HepG2 (cell line): Measurements from ENCODE around the gene GPR162. TPM values are rescaled to one million over a fixed set of nuclear protein-coding genes. Genes with fewer than 3 reads are reported as not detected.

Experiments
- ADNP ChIP-seq: sonication (generic); formaldehyde crosslinking; IDR thresholded peaks from 2 replicates; pipeline ENCODE4 v1.4.0; 2020; ENCODE audit warnings: missing genetic modification reagents
- AGO2 ChIP-seq: fragments of 200-400 bp; formaldehyde crosslinking; optimal IDR thresholded peaks from 2 replicates; pipeline ENCODE3; 2017; ENCODE audit warnings: mild to moderate bottlenecking, low read depth, low read length, moderate library complexity
- AKAP8 ChIP-seq: sonication (generic); formaldehyde crosslinking; IDR thresholded peaks from 2 replicates; pipeline ENCODE4 v1.5.1; 2020; ENCODE audit warnings: mild to moderate bottlenecking, missing genetic modification reagents
- ARID5B ChIP-seq: IDR thresholded peaks from 2 replicates; pipeline ENCODE4 v1.4.0; 2020; ENCODE audit warnings: mild to moderate bottlenecking, missing genetic modification reagents
- ARNTL ChIP-seq: sonication (generic); formaldehyde crosslinking; IDR thresholded peaks from 2 replicates; pipeline ENCODE4 v1.4.0; 2020; ENCODE audit warnings: mild to moderate bottlenecking, missing genetic modification reagents
- CCAR2 ChIP-seq: fragments of 200-400 bp; formaldehyde crosslinking; optimal IDR thresholded peaks from 2 replicates; pipeline ENCODE3; 2018; ENCODE audit warnings: low read depth, mild to moderate bottlenecking, low read length, moderate library complexity
- GMEB1 ChIP-seq: sonication (generic); formaldehyde crosslinking; IDR thresholded peaks from 2 replicates; pipeline ENCODE4 v1.5.1; 2020; ENCODE audit warnings: missing genetic modification reagents, mild to moderate bottlenecking, borderline replicate concordance
- HDAC6 ChIP-seq: fragments of 200-600 bp; sonication (generic); IDR thresholded peaks from 2 replicates; pipeline ENCODE4 v1.7.0; 2017; ENCODE audit warnings: mild to moderate bottlenecking, antibody characterized with exemption, low read length, low read depth
- IRF9 ChIP-seq: sonication (generic); formaldehyde crosslinking; IDR thresholded peaks from 2 replicates; pipeline ENCODE4 v1.8.0; 2022; ENCODE audit warnings: missing genetic modification reagents, mild to moderate bottlenecking, borderline replicate concordance
- JARID2 ChIP-seq: sonication (generic); formaldehyde crosslinking; IDR thresholded peaks from 2 replicates; pipeline ENCODE4 v1.8.1; 2023; ENCODE audit warnings: missing genetic modification reagents, inconsistent platforms; ENCODE audit not compliant: insufficient replicate concordance
- KDM5B ChIP-seq: sonication (generic); formaldehyde crosslinking; IDR thresholded peaks from 2 replicates; pipeline ENCODE4 v1.4.0; 2020; ENCODE audit warnings: missing genetic modification reagents, mild to moderate bottlenecking, borderline replicate concordance
- MIER3 ChIP-seq: IDR thresholded peaks from 2 replicates; pipeline ENCODE4 v1.6.1; 2016; ENCODE audit warnings: missing compliant biosample characterization, borderline replicate concordance
- NCOR1 ChIP-seq: fragments of 200-600 bp; sonication (generic); IDR thresholded peaks from 2 replicates; pipeline ENCODE4 v1.7.0; 2017; ENCODE audit warnings: antibody characterized with exemption, low read length, borderline replicate concordance
- SOX6 ChIP-seq, 2 experiments: fragments of 450-650 bp in 1 of 2; sonication (generic) in 1 of 2; formaldehyde crosslinking in 1 of 2; IDR thresholded peaks; 2 replicates each; pipeline versions ENCODE4 v1.4.0 to v1.6.1; 2017 to 2020; ENCODE audit warnings: antibody characterized with exemption in 1 of 2, mild to moderate bottlenecking in 1 of 2, missing genetic modification reagents in 1 of 2
- TBX3 ChIP-seq: fragments of 450-650 bp; IDR thresholded peaks from 2 replicates; pipeline ENCODE4 v1.6.1; 2017; ENCODE audit warnings: antibody characterized with exemption, mild to moderate bottlenecking, inconsistent platforms, borderline replicate concordance
- ZBTB20 ChIP-seq: sonication (generic); formaldehyde crosslinking; IDR thresholded peaks from 2 replicates; pipeline ENCODE4 v1.8.1; 2023; ENCODE audit warnings: missing genetic modification reagents, low read depth, mild to moderate bottlenecking, borderline replicate concordance
- ZNF501 ChIP-seq: sonication (generic); formaldehyde crosslinking; IDR thresholded peaks from 2 replicates; pipeline ENCODE4 v1.5.1; 2020; ENCODE audit warnings: mild to moderate bottlenecking, moderate library complexity, missing genetic modification reagents
- ZNF660 ChIP-seq: sonication (generic); formaldehyde crosslinking; IDR thresholded peaks from 2 replicates; pipeline ENCODE4 v1.5.1; 2020; ENCODE audit warnings: mild to moderate bottlenecking, low read depth, missing genetic modification reagents, borderline replicate concordance
- polyA plus RNA-seq, 8 experiments: library from polyadenylated mRNA; depleted of rRNA in 3 of 8; stranded (reverse) in 7 of 8; unstranded in 1 of 8; fragments of >200 nt; fragmentation: Illumina TruSeq in 4 of 8; extraction: Trizol in 4 of 8; gene quantifications; 2 replicates each; pipeline versions ENCODE4 v1.2.1 to v1.2.3, GENCODE V29; 2011 to 2016; ENCODE audit warnings: low read depth in 4 of 8, missing spikeins in 1 of 8, mixed read lengths in 1 of 8; ENCODE audit not compliant: insufficient read depth in 1 of 8
- total RNA-seq, 5 experiments: library from RNA; depleted of rRNA; stranded (reverse); fragments of >200 nt; fragmentation: Illumina TruSeq; extraction: Trizol; gene quantifications; 2 replicates each; pipeline ENCODE4 v1.2.3, GENCODE V29; 2016; ENCODE audit warnings: low read depth in 1 of 5

Gene GPR162
- total and polyA plus RNA-seq, 2 of the 13 experiments (the other 11 are each of a cell fraction or from before 2014, with no cell fraction given): 0.08 TPM; not detected in 1

GRCh38 chr12:6778574-6779550 is 42.8 kb upstream of the GPR162 start (continued):
- TF ChIP-seq ADNP (CRISPR knock-in tag): no peak
- peak; percentile 86 for TF ChIP-seq AKAP8 (CRISPR knock-in tag)
- TF ChIP-seq CCAR2: no peak
- TF ChIP-seq SOX6 (IDR thresholded peaks at IDR 0.05): no peak
- TF ChIP-seq SOX6 (CRISPR knock-in tag; IDR thresholded peaks at IDR 0.05): peak; percentile 72
- no peak for TF ChIP-seq ZNF660 (CRISPR knock-in tag)
- TF ChIP-seq ZBTB20: 0 out of 2 replicates have a peak, but pooled peaks have one; percentile 59
- peak; percentile 93 for TF ChIP-seq IRF9 (CRISPR knock-in tag)
- TF ChIP-seq ZNF501 (CRISPR knock-in tag): peak; percentile 96
- no peak for TF ChIP-seq HDAC6
- 0 out of 2 replicates have a peak, but pooled peaks have one; percentile 11 for TF ChIP-seq TBX3
- peak; percentile 74 for TF ChIP-seq KDM5B (CRISPR knock-in tag)
- peak; percentile 54; the same call in 1 of the 2 replicates for TF ChIP-seq GMEB1
- peak; percentile 77 for TF ChIP-seq JARID2 (CRISPR knock-in tag)
- peak; percentile 70 for TF ChIP-seq ARID5B (CRISPR knock-in tag)
- TF ChIP-seq NCOR1: 0 out of 2 replicates have a peak, but pooled peaks have one; percentile 25
- TF ChIP-seq MIER3: peak; percentile 30; the same call in 1 of the 2 replicates
- TF ChIP-seq ARNTL: peak; percentile 96
- peak; percentile 78 for TF ChIP-seq AGO2
